ENCODE measurements around the gene EIF3K.

The EIF3K gene

DNA sequence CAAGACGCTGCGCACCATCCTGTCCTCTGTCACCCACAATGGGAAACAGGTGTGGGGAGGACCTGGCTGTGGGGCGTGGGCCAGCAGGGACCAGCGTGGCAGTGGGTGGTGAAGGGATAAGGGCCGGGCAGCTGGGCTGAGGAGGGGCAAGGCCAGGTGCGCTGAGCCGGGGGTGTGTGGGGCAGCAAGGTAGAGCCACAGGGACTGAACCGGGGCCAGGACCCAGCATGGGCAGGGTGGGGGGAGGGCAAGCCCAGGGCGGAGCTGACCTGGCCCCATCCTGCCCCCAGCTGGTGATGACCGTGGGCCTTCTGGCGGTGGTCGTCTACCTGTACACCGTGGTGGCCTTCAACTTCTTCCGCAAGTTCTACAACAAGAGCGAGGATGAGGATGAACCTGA lies 38.9 kb upstream of the EIF3K start (continued):
- TF ChIP-seq ZNF768 (tag by site-specific recombination; IDR thresholded peaks at IDR 0.05), result no peak

DNA sequence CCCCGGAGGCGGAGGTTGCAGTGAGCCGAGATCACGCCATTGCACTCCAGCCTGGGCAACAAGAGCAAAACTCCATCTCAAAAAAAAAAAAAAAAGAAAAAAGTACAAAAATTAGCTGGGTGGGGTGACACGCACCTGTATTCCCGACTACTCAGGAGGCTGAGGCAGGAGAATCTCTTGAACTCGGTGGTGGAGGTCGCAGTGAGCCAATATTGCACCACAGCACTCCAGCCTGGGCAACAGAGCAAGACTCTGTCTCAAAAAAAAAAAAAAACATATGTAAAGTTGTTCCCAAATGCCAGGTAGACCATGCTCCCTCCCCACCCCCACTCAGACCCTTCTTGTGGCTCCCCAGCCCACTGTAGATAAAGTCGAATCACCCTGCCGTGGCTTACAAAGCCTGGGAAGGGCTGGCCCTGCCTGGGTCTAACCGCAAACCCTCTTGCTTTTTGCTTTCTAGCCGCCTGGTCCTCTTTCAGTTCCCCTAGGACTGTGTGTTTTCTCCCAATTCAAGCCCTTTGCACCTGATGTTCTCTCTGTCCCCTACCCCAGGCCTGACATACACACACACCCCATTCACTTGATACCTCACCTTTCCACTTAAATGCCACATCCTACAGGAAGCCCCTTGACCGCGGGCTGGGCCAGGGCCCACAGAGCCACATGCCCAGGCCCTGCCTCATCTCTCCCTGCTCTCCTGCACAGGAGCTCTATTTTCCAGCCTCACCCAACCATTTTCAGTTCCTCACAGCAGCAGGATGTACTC lies 35.6 kb upstream of the EIF3K start:
- no peak overlapping the region for H3K27ac ChIP-seq (ENCODE audit: extremely low read depth, low read depth, low read length)
- CTCF ChIA-PET, result interaction anchor here (0.6 to 0.7 kb wide), 2 partner anchors 343 to 526 kb away, joined by 3 read pairs; no protein-coding TSS in a partner anchor
- H3K9me3 ChIP-seq (ENCODE audit: control insufficient read depth, insufficient read depth, low read depth, low read length), result no peaks in the 10 kb centered on the region
- H3K4me3 ChIP-seq (ENCODE audit: low read depth, low read length), result no peak overlapping the region
- POLR2A ChIA-PET, result interaction anchor here (0.5 to 1.2 kb wide), 4 partner anchors 9 to 340 kb away, joined by 3 to 6 read pairs (median 4); no protein-coding TSS in a partner anchor
- no peaks in the 10 kb centered on the region; a peak in 1 of 3 replicates for H3K36me3 ChIP-seq (ENCODE audit: control insufficient read depth in 2 of 2, insufficient read depth in 1 of 2, low read length in 2 of 2)
- TF ChIP-seq ZNF362 (tag by site-specific recombination; IDR thresholded peaks at IDR 0.05) (peak; percentile 73), ZNF121 (tag by site-specific recombination; IDR thresholded peaks at IDR 0.05) (peak; percentile 54; the same call in 1 of the 2 replicates), EGR2 (tag by site-specific recombination; IDR thresholded peaks at IDR 0.05; ENCODE audit: low read depth) (0 out of 2 replicates have a peak, but pooled peaks have one; percentile 6), ZNF16 (tag by site-specific recombination; IDR thresholded peaks at IDR 0.05; ENCODE audit: low read depth) (no peak)
- H3K4me1 ChIP-seq (ENCODE audit: control insufficient read depth, insufficient read depth, low read length), result no peaks in the 10 kb centered on the region

- H3K27ac ChIP-seq (ENCODE audit: extremely low read depth, low read depth, low read length), result no peak overlapping the region
- TF ChIP-seq ZNF626 (tag by site-specific recombination; IDR thresholded peaks at IDR 0.05) (no peak), TRIM28 (IDR thresholded peaks at IDR 0.05; ENCODE audit: borderline replicate concordance, low read length) (no peak), ZFP41 (tag by site-specific recombination; IDR thresholded peaks at IDR 0.05; ENCODE audit: borderline replicate concordance) (no peak), ZNF112 (tag by site-specific recombination; IDR thresholded peaks at IDR 0.05) (no peak), ZNF449 (tag by site-specific recombination; IDR thresholded peaks at IDR 0.05) (no peak), ZNF239 (tag by site-specific recombination; IDR thresholded peaks at IDR 0.05) (no peak), ZBTB26 (tag by site-specific recombination; optimal IDR thresholded peaks at IDR 0.05) (no peak), KLF16 (tag by site-specific recombination; IDR thresholded peaks at IDR 0.05) (no peak)
- H3K36me3 ChIP-seq (ENCODE audit: control insufficient read depth in 2 of 2, insufficient read depth in 1 of 2, low read length in 2 of 2), result no peaks in the 10 kb centered on the region; a peak in 1 of 3 replicates
- CTCF ChIA-PET, result interaction anchor here (0.6 kb wide), 2 partner anchors 22 to 344 kb away, joined by 3 read pairs; no protein-coding TSS in a partner anchor
- H3K4me1 ChIP-seq (ENCODE audit: control insufficient read depth, insufficient read depth, low read length), result no peaks in the 10 kb centered on the region
- POLR2A ChIA-PET, result interaction anchor here (0.5 to 1.0 kb wide), 3 partner anchors 9 to 340 kb away, joined by 3 to 6 read pairs (median 4); no protein-coding TSS in a partner anchor
- H3K9me3 ChIP-seq (ENCODE audit: control insufficient read depth, insufficient read depth, low read depth, low read length), result no peaks in the 10 kb centered on the region
- H3K4me3 ChIP-seq (ENCODE audit: low read depth, low read length), result no peak overlapping the region
These were observed 35.0 kb upstream of the EIF3K start for GRCh38 chr19:38583985-38584305.

GRCh38 chr19:38587562-38587961 lies 31.4 kb upstream of the EIF3K start:
- Histone ChIP-seq H3K27ac (ENCODE audit: extremely low read depth, low read depth, low read length) (no peak overlapping the region), H3K4me3 (ENCODE audit: low read depth, low read length) (no peak overlapping the region), H3K36me3 (ENCODE audit: control insufficient read depth in 2 of 2, insufficient read depth in 1 of 2, low read length in 2 of 2) (peaks cover 0 to 3% of the 10 kb centered on the region in 2 experiments; a peak in 1 of 3 replicates), H3K4me1 (ENCODE audit: control insufficient read depth, insufficient read depth, low read length) (no peaks in the 10 kb centered on the region), H3K9me3 (ENCODE audit: control insufficient read depth, insufficient read depth, low read depth, low read length) (no peaks in the 10 kb centered on the region)
- ChIA-PET POLR2A (interaction anchor here (1.9 kb wide), 1 partner anchor 9 kb away, joined by 20 read pairs; no protein-coding TSS in a partner anchor), CTCF (interaction anchor here (1.5 to 1.6 kb wide), 2 partner anchors 31 to 49 kb away, joined by 3 to 5 read pairs; partner anchors contain the start of gene EIF3K)
- TF ChIP-seq, protein P1, sequence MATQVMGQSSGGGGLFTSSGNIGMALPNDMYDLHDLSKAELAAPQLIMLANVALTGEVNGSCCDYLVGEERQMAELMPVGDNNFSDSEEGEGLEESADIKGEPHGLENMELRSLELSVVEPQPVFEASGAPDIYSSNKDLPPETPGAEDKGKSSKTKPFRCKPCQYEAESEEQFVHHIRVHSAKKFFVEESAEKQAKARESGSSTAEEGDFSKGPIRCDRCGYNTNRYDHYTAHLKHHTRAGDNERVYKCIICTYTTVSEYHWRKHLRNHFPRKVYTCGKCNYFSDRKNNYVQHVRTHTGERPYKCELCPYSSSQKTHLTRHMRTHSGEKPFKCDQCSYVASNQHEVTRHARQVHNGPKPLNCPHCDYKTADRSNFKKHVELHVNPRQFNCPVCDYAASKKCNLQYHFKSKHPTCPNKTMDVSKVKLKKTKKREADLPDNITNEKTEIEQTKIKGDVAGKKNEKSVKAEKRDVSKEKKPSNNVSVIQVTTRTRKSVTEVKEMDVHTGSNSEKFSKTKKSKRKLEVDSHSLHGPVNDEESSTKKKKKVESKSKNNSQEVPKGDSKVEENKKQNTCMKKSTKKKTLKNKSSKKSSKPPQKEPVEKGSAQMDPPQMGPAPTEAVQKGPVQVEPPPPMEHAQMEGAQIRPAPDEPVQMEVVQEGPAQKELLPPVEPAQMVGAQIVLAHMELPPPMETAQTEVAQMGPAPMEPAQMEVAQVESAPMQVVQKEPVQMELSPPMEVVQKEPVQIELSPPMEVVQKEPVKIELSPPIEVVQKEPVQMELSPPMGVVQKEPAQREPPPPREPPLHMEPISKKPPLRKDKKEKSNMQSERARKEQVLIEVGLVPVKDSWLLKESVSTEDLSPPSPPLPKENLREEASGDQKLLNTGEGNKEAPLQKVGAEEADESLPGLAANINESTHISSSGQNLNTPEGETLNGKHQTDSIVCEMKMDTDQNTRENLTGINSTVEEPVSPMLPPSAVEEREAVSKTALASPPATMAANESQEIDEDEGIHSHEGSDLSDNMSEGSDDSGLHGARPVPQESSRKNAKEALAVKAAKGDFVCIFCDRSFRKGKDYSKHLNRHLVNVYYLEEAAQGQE (tag by site-specific recombination; IDR thresholded peaks at IDR 0.05), result no peak
- no peak for TF ChIP-seq ZBTB10 (tag by site-specific recombination; IDR thresholded peaks at IDR 0.05)
- TF ChIP-seq ZNF521 (tag by site-specific recombination; IDR thresholded peaks at IDR 0.05), result no peak
- TF ChIP-seq ZNF677 (tag by site-specific recombination; IDR thresholded peaks at IDR 0.05), result no peak
- TF ChIP-seq ZNF394 (tag by site-specific recombination; IDR thresholded peaks at IDR 0.05; ENCODE audit: borderline replicate concordance), result no peak

All from HEK293 (cell line).